Glutamatergic neuron (in vitro differentiated cells): ENCODE results near the gene NDUFS3. TPM values are rescaled to one million over a fixed set of nuclear protein-coding genes. Genes with fewer than 3 reads are reported as not detected.
A peak's percentile ranks its signal among the peaks of the same experiment; 100 is the strongest.

Source experiments
- DNase-seq: peaks from one replicate; pipeline ENCODE4 v3.0.0; 2022
- H3K27ac Mint-ChIP-seq: one replicate; pipeline ENCODE4 v1.8.0; 2020; ENCODE audit warnings: mild to moderate bottlenecking, mixed read lengths, inconsistent platforms; ENCODE audit not compliant: unreplicated experiment
- H3K27me3 Mint-ChIP-seq: one replicate; pipeline ENCODE4 v1.8.0; 2020; ENCODE audit warnings: mild to moderate bottlenecking, moderate library complexity, mixed read lengths, inconsistent platforms; ENCODE audit not compliant: unreplicated experiment
- H3K36me3 Mint-ChIP-seq: one replicate; pipeline ENCODE4 v1.8.0; 2020; ENCODE audit warnings: mild to moderate bottlenecking, mixed read lengths, inconsistent platforms; ENCODE audit not compliant: unreplicated experiment
- H3K4me1 Mint-ChIP-seq: one replicate; pipeline ENCODE4 v1.8.0; 2020; ENCODE audit warnings: mild to moderate bottlenecking, low read depth, mixed read lengths, inconsistent platforms; ENCODE audit not compliant: unreplicated experiment
- H3K4me3 Mint-ChIP-seq: one replicate; pipeline ENCODE4 v1.8.0; 2020; ENCODE audit warnings: mild to moderate bottlenecking, mixed read lengths, inconsistent platforms; ENCODE audit not compliant: unreplicated experiment
- H3K9me3 Mint-ChIP-seq: one replicate; pipeline ENCODE4 v1.8.0; 2020; ENCODE audit warnings: mild to moderate bottlenecking, moderate library complexity, mixed read lengths, inconsistent platforms; ENCODE audit not compliant: unreplicated experiment
- CTCF ChIP-seq: fragments of 200-600 bp; sonication (generic); IDR thresholded peaks from one replicate; pipeline ENCODE4 v1.5.0; 2021; ENCODE audit not compliant: partially characterized antibody, unreplicated experiment
- total RNA-seq: library from RNA; stranded (reverse); fragmentation: NEBNext Ultra II Directional; extraction: Animal tissue kit (Norgen Biotek cat#: 25700); gene quantifications from one replicate; pipeline ENCODE4 v1.2.1, GENCODE V29; 2021; ENCODE audit not compliant: unreplicated experiment

NDUFS3 gene
- total RNA-seq, 1 donor from 2014 or later: 122 TPM

DNA sequence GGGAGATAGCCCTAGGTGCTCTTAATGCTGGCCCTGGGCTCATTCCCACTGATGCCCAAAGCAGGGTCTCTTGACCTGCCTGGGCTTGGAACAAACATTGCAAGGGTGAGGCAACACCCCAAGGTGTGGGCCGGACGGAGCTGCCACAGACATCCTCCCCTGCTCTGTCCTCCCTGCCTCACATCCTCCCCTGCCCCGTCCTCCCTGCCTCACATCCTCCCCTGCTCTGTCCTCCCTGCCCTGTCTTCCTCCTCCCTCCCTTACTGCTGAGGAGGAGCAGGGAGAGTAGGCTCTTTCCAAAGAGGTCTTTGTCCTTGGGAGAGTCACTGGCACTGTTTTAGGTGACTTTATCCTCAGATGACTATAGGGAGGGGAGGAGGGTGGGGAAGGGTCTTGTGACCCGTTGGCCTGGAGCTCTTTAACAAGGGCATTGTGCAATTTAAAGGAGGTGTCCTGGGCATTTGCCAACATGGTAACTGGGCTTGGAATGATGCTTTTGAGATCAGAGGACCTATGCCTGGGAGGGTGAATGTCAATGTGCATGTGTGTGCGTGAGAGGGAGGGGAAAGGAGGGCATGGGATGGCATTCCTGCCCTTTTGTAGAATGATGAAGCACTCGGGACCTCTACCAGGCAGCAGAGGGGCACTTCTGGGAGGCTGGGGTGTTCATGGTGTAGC, 8.3 kb downstream of the NDUFS3 start:
- Mint-ChIP-seq H3K9me3 (peaks cover 4% of the 10 kb centered on the region), H3K4me3 (no peak overlapping the region), H3K4me1 (peaks cover 2% of the 10 kb centered on the region), H3K36me3 (peaks cover 5% of the 10 kb centered on the region), H3K27ac (no peak overlapping the region), H3K27me3 (peaks cover 12% of the 10 kb centered on the region)
- no peak for DNase-seq
- no peak for TF ChIP-seq CTCF

DNA sequence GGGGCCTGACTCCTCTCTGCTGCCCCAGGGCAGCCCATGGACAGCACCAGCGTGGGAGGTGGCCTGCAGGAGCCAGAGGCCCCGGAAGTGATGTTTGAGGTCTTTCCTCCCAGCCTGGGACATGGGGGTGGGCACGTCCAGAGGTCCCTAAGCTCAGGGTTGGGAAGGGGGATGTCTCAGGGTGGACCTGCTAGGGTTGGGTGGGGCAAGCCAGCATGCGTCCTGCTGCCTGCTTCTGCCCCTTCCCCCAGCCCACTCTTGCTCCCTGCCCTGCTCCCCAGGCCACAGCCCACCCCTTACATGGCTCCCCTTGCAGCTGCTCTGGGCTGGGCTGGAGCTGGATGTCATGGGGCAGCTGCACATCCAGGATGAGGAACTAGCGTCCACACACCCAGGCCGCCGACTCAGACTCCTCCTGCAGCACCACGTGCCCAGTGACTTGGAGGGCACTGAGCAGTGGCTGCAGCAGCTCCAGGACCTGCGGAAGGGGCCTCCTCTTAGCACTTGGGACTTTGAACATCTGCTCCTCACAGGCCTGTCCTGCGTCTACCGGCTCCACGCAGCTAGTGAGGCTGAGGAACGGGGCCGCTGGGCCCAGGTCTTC, 9.0 kb downstream of the NDUFS3 start:
- H3K4me1 Mint-ChIP-seq: peaks cover 2% of the 10 kb centered on the region
- DNase-seq: no peak
- peaks cover 5% of the 10 kb centered on the region for H3K36me3 Mint-ChIP-seq
- H3K4me3 Mint-ChIP-seq: no peak overlapping the region
- H3K9me3 Mint-ChIP-seq: peaks cover 4% of the 10 kb centered on the region
- peaks cover 16% of the 10 kb centered on the region for H3K27me3 Mint-ChIP-seq
- TF ChIP-seq CTCF: no peak
- no peak overlapping the region for H3K27ac Mint-ChIP-seq

DNA sequence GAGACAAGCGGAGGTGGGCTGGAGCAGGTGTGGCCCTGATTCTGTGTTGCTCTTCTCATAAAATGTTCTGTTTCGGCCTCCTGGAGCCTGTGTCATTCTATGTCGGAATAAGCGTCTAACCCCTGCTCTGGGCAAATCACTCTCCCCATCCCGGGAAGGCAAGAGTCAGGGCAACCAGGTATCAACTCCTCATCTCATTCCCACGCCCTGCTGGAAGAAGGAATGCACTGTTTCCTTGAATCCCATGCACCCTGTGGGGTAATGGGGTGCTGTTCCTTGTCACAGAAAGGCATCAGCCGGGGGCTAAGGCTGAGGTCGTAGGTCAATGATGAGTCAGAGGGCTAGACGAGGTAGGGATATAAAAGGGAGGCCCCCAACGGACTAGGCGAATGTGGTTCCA, 10.2 kb downstream of the NDUFS3 start:
- TF ChIP-seq CTCF: no peak
- Mint-ChIP-seq H3K4me3 (no peak overlapping the region), H3K9me3 (peaks cover 4% of the 10 kb centered on the region), H3K27ac (no peak overlapping the region), H3K4me1 (peaks cover 2% of the 10 kb centered on the region), H3K36me3 (no peaks in the 10 kb centered on the region), H3K27me3 (peaks cover 22% of the 10 kb centered on the region)
- no peak for DNase-seq

DNA sequence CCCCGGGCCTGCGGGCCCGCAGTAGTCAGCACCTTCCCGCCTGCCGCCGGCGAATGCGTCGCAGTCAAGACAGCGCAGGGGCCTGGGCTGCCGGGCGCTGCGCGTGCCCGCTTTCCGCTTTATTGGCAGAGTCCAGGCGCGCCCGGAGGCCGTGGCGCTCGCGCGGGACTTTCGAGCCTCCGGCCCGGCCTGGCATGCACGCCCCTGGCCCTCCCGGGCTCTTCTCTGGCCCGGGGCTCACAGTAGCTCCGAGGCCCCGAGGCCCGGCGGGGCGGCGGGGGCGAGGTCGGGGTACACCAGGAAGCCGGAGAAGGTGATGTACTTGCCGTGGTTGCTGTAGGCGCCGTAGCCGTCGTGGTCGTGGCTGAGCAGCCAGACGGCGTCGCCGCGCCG, 10.7 kb downstream of the NDUFS3 start:
- Mint-ChIP-seq H3K4me3 (peak overlapping the region; percentile 25), H3K4me1 (peaks cover 5% of the 10 kb centered on the region), H3K27ac (no peak overlapping the region), H3K9me3 (peaks cover 4% of the 10 kb centered on the region), H3K36me3 (no peaks in the 10 kb centered on the region), H3K27me3 (peaks cover 21% of the 10 kb centered on the region)
- TF ChIP-seq CTCF: no peak
- no peak for DNase-seq
